HCT116 (cell line): ENCODE results near the gene ARHGAP21. TPM values are rescaled to one million over a fixed set of nuclear protein-coding genes. Genes with fewer than 3 reads are reported as not detected.
"Not testable (repeated sequence)": the region's sequence is repeated elsewhere in the genome, so short reads cannot be mapped to it uniquely, and the experiment has no call there.

Source experiments
- ATAC-seq: fragments of 200-7000 bp; cut with Tn5 transposase; 2 replicates; pipeline ENCODE4 v1.9.1; 2020; ENCODE audit warnings: mild to moderate bottlenecking, moderate library complexity
- BruUV-seq: library from RNA; stranded (reverse); fragments of 400-500 nt; replicated peaks from 2 replicates; lab custom pipeline; 2021; lab: Mats Ljungman, UMichigan
- CTCF ChIA-PET: fragments of 300-600 bp; sonication (Branson Sonifier 250); formaldehyde crosslinking; loops from one replicate; lab custom pipeline; 2021; ENCODE audit warnings: antibody characterized with exemption; lab: Charles Lee
- POLR2A ChIA-PET: fragments of 300-600, 350-600 bp; sonication (Branson Sonifier 250); formaldehyde crosslinking; loops from one replicate; lab custom pipeline; 2021; ENCODE audit warnings: antibody characterized with exemption; lab: Charles Lee
- RAD21 ChIA-PET, 2 experiments: fragments of 300-600 bp; sonication (Branson Sonifier 250); formaldehyde crosslinking; loops; one replicate each; lab custom pipeline; 2023; ENCODE audit warnings: low total read pairs in 2 of 2; ENCODE audit not compliant: uncharacterized antibody in 2 of 2, unreplicated experiment in 2 of 2, low non-redundant PET in 1 of 2; lab: Charles Lee
- DNase-seq: peaks from one replicate; pipeline ENCODE4 v3.0.0-alpha.2; 2010; ENCODE audit warnings: low read depth, low spot score
- H2AFZ ChIP-seq: fragments of 200-600 bp; shearing (Covaris generic), sonication (generic); 2 replicates; pipeline ENCODE4 v1.6.1; 2017; ENCODE audit warnings: low read depth, mixed run types, mixed read lengths, antibody characterized with exemption, low read length; ENCODE audit not compliant: poor library complexity, severe bottlenecking
- H3K27ac ChIP-seq: 2 replicates; pipeline ENCODE4 v1.5.1; 2012; ENCODE audit warnings: low read depth, low read length
- H3K27me3 ChIP-seq: fragments of 200-600 bp; sonication (generic); 2 replicates; pipeline ENCODE4 v1.6.1; 2016; ENCODE audit warnings: mixed run types, low read length, mixed read lengths; ENCODE audit not compliant: insufficient read depth
- H3K36me3 ChIP-seq, 2 experiments: fragments of 200-500 bp in 1 of 2; fragments of 200-600 bp in 1 of 2; sonication (Bioruptor generic) in 1 of 2; sonication (generic) in 1 of 2; 2 replicates each; pipeline versions ENCODE4 v1.5.1 to v1.6.1; 2014 to 2016; ENCODE audit warnings: low read length in 2 of 2, inconsistent platforms in 1 of 2, mixed read lengths in 1 of 2, mixed run types in 1 of 2; ENCODE audit not compliant: insufficient read depth in 2 of 2, control insufficient read depth in 1 of 2
- H3K4me1 ChIP-seq, 2 experiments: fragments of 200-600 bp in 1 of 2; sonication (generic) in 1 of 2; 2 replicates each; pipeline versions ENCODE4 v1.5.1 to v1.6.1; 2012 to 2017; ENCODE audit warnings: low read length in 2 of 2, inconsistent platforms in 1 of 2, mild to moderate bottlenecking in 1 of 2, mixed read lengths in 1 of 2, mixed run types in 1 of 2, moderate library complexity in 1 of 2; ENCODE audit not compliant: insufficient read depth in 2 of 2, control insufficient read depth in 1 of 2
- H3K4me2 ChIP-seq: fragments of 200-600 bp; sonication (generic); 2 replicates; pipeline ENCODE4 v1.6.1; 2017; ENCODE audit warnings: mixed run types, low read length, mixed read lengths
- H3K4me3 ChIP-seq, 2 experiments: fragments of 200-600 bp in 1 of 2; sonication (generic) in 1 of 2; replicated peaks in 1 of 2; 2 replicates each; pipeline ENCODE4 v1.5.1; 2011 to 2016; ENCODE audit warnings: low read length in 2 of 2, control low read depth in 1 of 2, low read depth in 1 of 2, mild to moderate bottlenecking in 1 of 2, mixed read lengths in 1 of 2, mixed run types in 1 of 2
- H3K79me2 ChIP-seq: fragments of 200-600 bp; sonication (generic); 2 replicates; pipeline ENCODE4 v1.6.1; 2017; ENCODE audit warnings: mild to moderate bottlenecking, mixed run types, low read length, moderate library complexity, mixed read lengths; ENCODE audit not compliant: insufficient read depth
- H3K9ac ChIP-seq: fragments of 200-600 bp; sonication (generic); 2 replicates; pipeline ENCODE4 v1.6.1; 2016; ENCODE audit warnings: low read length, mixed read lengths
- H3K9me2 ChIP-seq: fragments of 200-600 bp; sonication (generic), shearing (Covaris generic); 2 replicates; pipeline ENCODE4 v1.6.1; 2017; ENCODE audit warnings: mixed run types, mild to moderate bottlenecking, moderate library complexity; ENCODE audit not compliant: insufficient read depth
- H3K9me3 ChIP-seq, 2 experiments: fragments of 200-500 bp in 1 of 2; fragments of 200-600 bp in 1 of 2; sonication (Bioruptor generic) in 1 of 2; sonication (generic) in 1 of 2; 2 replicates each; pipeline ENCODE4 v1.6.1; 2014 to 2017; ENCODE audit warnings: low read length in 2 of 2, mixed read lengths in 2 of 2, inconsistent platforms in 1 of 2, low read depth in 1 of 2, mild to moderate bottlenecking in 1 of 2, mixed run types in 1 of 2, moderate library complexity in 1 of 2; ENCODE audit not compliant: control insufficient read depth in 1 of 2, insufficient read depth in 1 of 2
- H4K20me1 ChIP-seq: fragments of 200-600 bp; sonication (generic), shearing (Covaris generic); 2 replicates; pipeline ENCODE4 v1.6.1; 2017; ENCODE audit warnings: mixed run types, mild to moderate bottlenecking, moderate library complexity; ENCODE audit not compliant: insufficient read depth
- ELF1 ChIP-seq: IDR thresholded peaks from 2 replicates; pipeline ENCODE4 v1.6.1; 2012; ENCODE audit warnings: low read depth, borderline replicate concordance
- POLR2A ChIP-seq: IDR thresholded peaks from 2 replicates; pipeline ENCODE4 v1.7.0; 2011; ENCODE audit warnings: borderline replicate concordance; ENCODE audit not compliant: insufficient read depth, insufficient read length; ENCODE audit errors: extremely low read depth
- ZBTB33 ChIP-seq: IDR thresholded peaks from 2 replicates; pipeline ENCODE4 v1.6.1; 2011; ENCODE audit warnings: mild to moderate bottlenecking, low read length, moderate library complexity; ENCODE audit not compliant: insufficient replicate concordance; ENCODE audit errors: extremely low read depth
- intact Hi-C: fragments of 100-400 bp; cut with micrococcal nuclease; formaldehyde crosslinking; loops from 2 replicates; pipeline ENCODE4 v1.10.0; 2022
- total RNA-seq: library from RNA; stranded (reverse); gene quantifications from one replicate; pipeline ENCODE4 v1.2.1, GENCODE V29; 2021; ENCODE audit not compliant: unreplicated experiment

Gene ARHGAP21
- total RNA-seq, 1 experiment from 2014 or later, result 47.7 TPM

- RAD21 ChIA-PET, result no interaction called here
- CTCF ChIA-PET, result no interaction called here
- H3K4me1 ChIP-seq, result peaks cover 6 to 17% of the 10 kb centered on the region in 2 experiments; a peak in 3 of 4 replicates
These were observed 2.9 kb upstream of the ARHGAP21 start for GRCh38 chr10:24726626-24727025.

GRCh38 chr10:24726029-24726428, 2.3 kb upstream of the ARHGAP21 start:
- RAD21 ChIA-PET, H3K9me2 ChIP-seq, H2AFZ ChIP-seq, ATAC-seq, H3K4me3 ChIP-seq, H3K9me3 ChIP-seq, H3K9ac ChIP-seq, CTCF ChIA-PET, DNase-seq, H4K20me1 ChIP-seq, H3K36me3 ChIP-seq, BruUV-seq, H3K27ac ChIP-seq, intact Hi-C loops, H3K27me3 ChIP-seq, H3K4me2 ChIP-seq: not testable (repeated sequence)
- peaks cover 15% of the 10 kb centered on the region for H3K79me2 ChIP-seq
- H3K4me1 ChIP-seq, result peaks cover 3 to 14% of the 10 kb centered on the region in 2 experiments; a peak in 3 of 4 replicates
- POLR2A ChIA-PET, result interaction anchor here (1.1 kb wide), 1 partner anchor 20 kb away, joined by 3 read pairs; no protein-coding TSS in a partner anchor

More at GRCh38 chr10:24726626-24727025, 2.9 kb upstream of the ARHGAP21 start:
- BruUV-seq, result no TSS peak
- H2AFZ ChIP-seq, result no peak overlapping the region
- no peak for TF ChIP-seq ZBTB33
- TF ChIP-seq ELF1, result no peak
- no peak for TF ChIP-seq POLR2A
- TF ChIP-seq, all 23 proteins: peak for 0
- intact Hi-C loops, result no loop called here
- H3K9me3 ChIP-seq, result no peaks in the 10 kb centered on the region
- H3K4me3 ChIP-seq, result no peak overlapping the region
- H4K20me1 ChIP-seq, result no peaks in the 10 kb centered on the region
- no peaks in the 10 kb centered on the region; a peak in 1 of 4 replicates for H3K36me3 ChIP-seq
- H3K27me3 ChIP-seq, result no peaks in the 10 kb centered on the region
- no peak overlapping the region for H3K4me2 ChIP-seq
- H3K79me2 ChIP-seq, result peaks cover 9% of the 10 kb centered on the region
- no peak for ATAC-seq
- H3K27ac ChIP-seq, result no peak overlapping the region
- POLR2A ChIA-PET, result interaction anchor here (1.1 kb wide), 1 partner anchor 19 kb away, joined by 3 read pairs; no protein-coding TSS in a partner anchor
- H3K9ac ChIP-seq, result no peak overlapping the region
- no peaks in the 10 kb centered on the region for H3K9me2 ChIP-seq
- no peak for DNase-seq
